Stimulated activated CD8-positive, alpha-beta memory T cell treated with anti-CD3 and anti-CD28 coated beads, Interleukin-4, amount 100 ng/mL, for 4 hours (primary cell): Measurements from ENCODE around the gene IL25.
A peak's percentile ranks its signal among the peaks of the same experiment; 100 is the strongest.
"Not testable (repeated sequence)": the region's sequence is repeated elsewhere in the genome, so short reads cannot be mapped to it uniquely, and the experiment has no call there.

Source experiments
- DNase-seq, 2 donors: peaks; one replicate each; pipeline ENCODE4 v3.0.0-alpha.2; 2020; ENCODE audit warnings: low read depth in 2 of 2, low spot score in 1 of 2

Gene IL25

GRCh38 chr14:23372509-23372908, at the start of gene IL25:
IL25 (plus strand) TSS chr14:23372809.
- DNase-seq: no peak

GRCh38 chr14:23323838-23324454, 48.7 kb upstream of the IL25 start:
- DNase-seq: no peak

- no peak for DNase-seq
Measured at GRCh38 chr14:23324455-23324846, 48.2 kb upstream of the IL25 start.

- DNase-seq: no peak
Measured at GRCh38 chr14:23324993-23325392, 47.6 kb upstream of the IL25 start.

- DNase-seq: not testable (repeated sequence)
Measured at GRCh38 chr14:23325746-23326145, 46.9 kb upstream of the IL25 start.

- no peak for DNase-seq
Measured at GRCh38 chr14:23326491-23327332, 45.9 kb upstream of the IL25 start.

GRCh38 chr14:23327947-23328744, 44.5 kb upstream of the IL25 start:
- peak; percentile 30 to 43 for DNase-seq

- no peak for DNase-seq
Measured at GRCh38 chr14:23335623-23336022, 37.0 kb upstream of the IL25 start.

GRCh38 chr14:23339506-23340268, 32.9 kb upstream of the IL25 start:
- no peak for DNase-seq

GRCh38 chr14:23344481-23344880, 28.1 kb upstream of the IL25 start:
- no peak for DNase-seq

GRCh38 chr14:23345987-23346692, 26.5 kb upstream of the IL25 start:
- DNase-seq: no peak

GRCh38 chr14:23346693-23347405, 25.8 kb upstream of the IL25 start:
- DNase-seq: no peak

- DNase-seq: no peak
Measured at GRCh38 chr14:23347406-23348296, 25.0 kb upstream of the IL25 start.

GRCh38 chr14:23348297-23348655, 24.3 kb upstream of the IL25 start:
- DNase-seq: no peak

- no peak for DNase-seq
Measured at GRCh38 chr14:23349156-23349845, 23.3 kb upstream of the IL25 start.

GRCh38 chr14:23351681-23352505, 20.7 kb upstream of the IL25 start:
- no peak for DNase-seq
